Mesothelial cell of epicardium (in vitro differentiated cells): ENCODE results near the gene SV2B. TPM values are rescaled to one million over a fixed set of nuclear protein-coding genes. Genes with fewer than 3 reads are reported as not detected.

ENCODE experiments used
- DNase-seq, 2 experiments: peaks; one replicate each; pipeline ENCODE4 v3.0.0; 2021; ENCODE audit warnings: low spot score in 2 of 2; ENCODE audit not compliant: unreplicated experiment in 2 of 2
- H3K27ac Mint-ChIP-seq: 2 replicates; pipeline ENCODE4 v1.8.0; 2021; ENCODE audit warnings: mixed read lengths
- H3K27me3 Mint-ChIP-seq: 2 replicates; pipeline ENCODE4 v1.8.0; 2021; ENCODE audit warnings: low read depth, mixed read lengths
- H3K36me3 Mint-ChIP-seq: 2 replicates; pipeline ENCODE4 v1.8.0; 2021; ENCODE audit warnings: mixed read lengths
- H3K4me1 Mint-ChIP-seq: 2 replicates; pipeline ENCODE4 v1.8.0; 2021; ENCODE audit warnings: mixed read lengths
- H3K4me3 Mint-ChIP-seq: 2 replicates; pipeline ENCODE4 v1.8.0; 2021; ENCODE audit warnings: mild to moderate bottlenecking, moderate library complexity, mixed read lengths
- H3K9me3 Mint-ChIP-seq: 2 replicates; pipeline ENCODE4 v1.8.0; 2021; ENCODE audit warnings: mixed read lengths
- total RNA-seq: library from RNA; stranded (reverse); gene quantifications from 3 replicates; pipeline ENCODE4 v1.2.1, GENCODE V29; 2021
- TF ChIP-seq, protein P1 (sequence below): fragments of 200-600 bp; sonication (generic); IDR thresholded peaks from one replicate; pipeline ENCODE4 v1.5.0; 2021; ENCODE audit warnings: antibody characterized with exemption; ENCODE audit not compliant: unreplicated experiment

The SV2B gene
- total RNA-seq, 1 donor from 2014 or later = 0.29 TPM

DNA sequence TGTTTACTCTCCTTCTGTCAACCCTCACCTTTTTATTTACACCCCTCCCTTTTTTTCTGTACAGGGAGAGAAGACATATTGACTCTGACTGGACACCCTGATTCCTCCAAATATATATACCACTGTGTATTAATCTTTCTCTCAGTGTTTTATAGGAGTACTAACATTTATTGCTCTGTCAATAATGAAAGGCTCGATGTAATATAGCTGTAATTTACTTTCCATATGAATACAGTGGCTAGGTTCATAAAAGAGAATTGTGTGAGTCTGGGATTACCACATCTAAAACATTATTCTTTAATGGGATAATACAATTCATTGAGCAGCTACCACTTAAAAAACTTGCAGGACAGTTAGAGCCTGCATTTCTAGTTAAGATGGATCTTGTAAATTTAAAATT, 194.3 kb downstream of the SV2B start:
- Mint-ChIP-seq H3K36me3 (no peaks in the 10 kb centered on the region), H3K27ac (no peak overlapping the region), H3K4me1 (no peaks in the 10 kb centered on the region), H3K4me3 (no peak overlapping the region), H3K27me3 (peaks cover 77% of the 10 kb centered on the region), H3K9me3 (no peaks in the 10 kb centered on the region)
- TF ChIP-seq, protein P1, sequence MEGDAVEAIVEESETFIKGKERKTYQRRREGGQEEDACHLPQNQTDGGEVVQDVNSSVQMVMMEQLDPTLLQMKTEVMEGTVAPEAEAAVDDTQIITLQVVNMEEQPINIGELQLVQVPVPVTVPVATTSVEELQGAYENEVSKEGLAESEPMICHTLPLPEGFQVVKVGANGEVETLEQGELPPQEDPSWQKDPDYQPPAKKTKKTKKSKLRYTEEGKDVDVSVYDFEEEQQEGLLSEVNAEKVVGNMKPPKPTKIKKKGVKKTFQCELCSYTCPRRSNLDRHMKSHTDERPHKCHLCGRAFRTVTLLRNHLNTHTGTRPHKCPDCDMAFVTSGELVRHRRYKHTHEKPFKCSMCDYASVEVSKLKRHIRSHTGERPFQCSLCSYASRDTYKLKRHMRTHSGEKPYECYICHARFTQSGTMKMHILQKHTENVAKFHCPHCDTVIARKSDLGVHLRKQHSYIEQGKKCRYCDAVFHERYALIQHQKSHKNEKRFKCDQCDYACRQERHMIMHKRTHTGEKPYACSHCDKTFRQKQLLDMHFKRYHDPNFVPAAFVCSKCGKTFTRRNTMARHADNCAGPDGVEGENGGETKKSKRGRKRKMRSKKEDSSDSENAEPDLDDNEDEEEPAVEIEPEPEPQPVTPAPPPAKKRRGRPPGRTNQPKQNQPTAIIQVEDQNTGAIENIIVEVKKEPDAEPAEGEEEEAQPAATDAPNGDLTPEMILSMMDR = no peak
- DNase-seq = no peak

DNA sequence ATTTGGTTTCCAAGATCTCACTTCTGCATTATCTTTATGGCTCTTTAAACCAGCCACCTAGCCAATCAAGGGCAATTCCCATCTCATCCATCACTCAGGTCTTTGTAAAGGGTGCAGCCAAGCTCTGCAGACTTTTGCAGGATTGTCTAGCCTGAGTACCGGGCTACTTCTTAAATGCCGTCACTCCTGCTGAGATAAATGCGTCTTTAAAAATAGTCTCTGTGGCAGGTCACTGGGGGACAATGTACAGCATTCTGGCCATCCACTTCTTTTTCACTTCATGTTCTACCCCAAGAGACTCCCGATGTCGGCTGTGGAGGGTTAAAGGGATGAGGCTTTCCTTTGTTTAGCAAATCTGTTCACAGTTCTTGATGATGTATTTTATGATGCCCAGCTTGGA, 194.7 kb downstream of the SV2B start:
- Mint-ChIP-seq H3K27ac (no peak overlapping the region), H3K4me1 (no peaks in the 10 kb centered on the region), H3K4me3 (no peak overlapping the region), H3K36me3 (no peaks in the 10 kb centered on the region), H3K9me3 (no peaks in the 10 kb centered on the region), H3K27me3 (peaks cover 78% of the 10 kb centered on the region)
- DNase-seq = no peak
- TF ChIP-seq, protein P1 = no peak

DNA sequence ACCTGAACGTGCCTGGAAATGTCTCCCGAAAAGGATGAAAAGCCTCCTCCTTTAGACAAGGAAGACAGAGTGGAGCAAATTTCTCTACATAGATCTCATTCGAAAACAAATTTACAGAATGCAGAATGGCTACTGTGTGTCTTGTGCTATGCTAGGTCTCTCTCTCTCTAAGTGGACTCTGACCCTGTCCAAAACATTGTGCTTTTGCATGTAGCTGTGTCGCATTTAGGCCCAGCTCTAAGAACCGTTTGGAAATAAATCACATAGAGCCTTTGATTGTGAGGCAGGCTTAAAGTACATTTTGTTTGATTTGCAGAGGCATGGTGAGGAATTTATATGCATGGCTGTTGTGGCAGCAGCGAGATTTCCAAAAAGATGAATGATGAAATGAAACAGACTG, 198.0 kb downstream of the SV2B start:
- no peak overlapping the region for H3K27ac Mint-ChIP-seq
- TF ChIP-seq, protein P1 = no peak
- peaks cover 84% of the 10 kb centered on the region for H3K27me3 Mint-ChIP-seq
- H3K4me3 Mint-ChIP-seq = no peak overlapping the region
- H3K9me3 Mint-ChIP-seq = no peaks in the 10 kb centered on the region
- no peaks in the 10 kb centered on the region for H3K36me3 Mint-ChIP-seq
- H3K4me1 Mint-ChIP-seq = no peaks in the 10 kb centered on the region
- no peak for DNase-seq

DNA sequence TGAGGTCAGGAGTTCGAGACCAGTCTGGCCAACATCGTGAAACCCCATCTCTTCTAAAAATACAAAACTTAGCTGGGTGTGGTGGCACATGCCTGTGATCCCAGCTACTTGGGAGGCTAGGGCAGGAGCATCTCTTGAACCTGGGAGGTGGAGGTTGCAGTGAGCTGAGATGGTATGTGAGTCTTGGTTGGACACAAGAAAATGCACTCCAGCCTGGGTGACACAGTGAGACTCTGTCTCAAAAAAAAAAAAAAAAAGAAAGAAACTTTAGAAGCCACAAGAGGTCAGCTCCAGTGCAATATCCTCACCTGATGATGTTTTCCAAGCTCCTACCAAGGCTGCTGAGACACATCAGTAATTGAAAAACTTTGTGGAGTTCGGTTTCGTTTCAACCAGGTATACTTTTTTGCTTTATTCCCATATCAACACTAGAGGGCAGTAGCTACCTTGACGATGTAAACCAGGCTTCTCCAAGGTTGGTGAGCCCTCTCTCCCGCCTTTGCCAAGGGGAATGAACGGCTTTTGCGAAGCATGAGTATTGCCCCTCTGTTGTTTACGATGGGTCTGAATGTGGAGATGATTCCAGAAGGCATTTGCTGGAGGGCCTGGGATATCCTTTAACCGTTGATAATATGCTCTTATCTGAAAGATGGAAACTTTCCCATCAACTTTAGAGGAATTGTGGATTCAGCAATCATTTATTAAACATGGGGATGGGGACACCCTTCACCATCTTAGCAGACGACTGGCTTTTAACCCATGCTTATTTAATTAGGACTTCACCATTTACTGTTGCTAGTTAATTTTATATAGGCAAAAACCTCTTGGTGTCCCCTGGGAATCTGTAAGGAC, 202.8 kb downstream of the SV2B start:
- Mint-ChIP-seq H3K4me3 (no peak overlapping the region), H3K4me1 (no peaks in the 10 kb centered on the region), H3K9me3 (no peaks in the 10 kb centered on the region), H3K36me3 (no peaks in the 10 kb centered on the region), H3K27me3 (peaks cover 87% of the 10 kb centered on the region), H3K27ac (no peak overlapping the region)
- TF ChIP-seq, protein P1 = peak; percentile 67
- DNase-seq = no peak

DNA sequence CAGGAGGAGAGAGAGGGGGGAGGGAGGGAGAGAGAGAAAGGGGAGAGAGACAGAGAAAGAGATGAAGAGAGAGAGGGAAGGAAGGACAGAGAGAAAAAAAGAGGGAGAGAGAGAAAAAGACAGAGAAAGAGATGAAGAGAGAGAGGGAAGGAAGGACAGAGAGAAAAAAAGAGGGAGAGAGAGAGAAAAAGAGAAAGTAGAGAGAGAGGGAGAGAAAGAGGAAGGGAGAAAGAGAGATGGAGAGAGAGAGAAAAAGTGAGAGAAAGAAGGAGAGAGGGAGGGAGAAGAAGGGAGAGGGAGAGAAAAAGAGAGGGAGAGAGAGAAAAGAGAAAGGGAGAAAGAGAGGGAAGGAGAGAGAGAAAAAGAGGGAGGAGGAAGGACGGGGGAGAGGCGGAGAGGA, 204.2 kb downstream of the SV2B start:
- H3K4me3 Mint-ChIP-seq = no peak overlapping the region
- H3K9me3 Mint-ChIP-seq = no peaks in the 10 kb centered on the region
- no peaks in the 10 kb centered on the region for H3K4me1 Mint-ChIP-seq
- H3K27me3 Mint-ChIP-seq = peaks cover 91% of the 10 kb centered on the region
- TF ChIP-seq, protein P1 = no peak
- DNase-seq = no peak
- H3K27ac Mint-ChIP-seq = no peak overlapping the region
- no peaks in the 10 kb centered on the region for H3K36me3 Mint-ChIP-seq

DNA sequence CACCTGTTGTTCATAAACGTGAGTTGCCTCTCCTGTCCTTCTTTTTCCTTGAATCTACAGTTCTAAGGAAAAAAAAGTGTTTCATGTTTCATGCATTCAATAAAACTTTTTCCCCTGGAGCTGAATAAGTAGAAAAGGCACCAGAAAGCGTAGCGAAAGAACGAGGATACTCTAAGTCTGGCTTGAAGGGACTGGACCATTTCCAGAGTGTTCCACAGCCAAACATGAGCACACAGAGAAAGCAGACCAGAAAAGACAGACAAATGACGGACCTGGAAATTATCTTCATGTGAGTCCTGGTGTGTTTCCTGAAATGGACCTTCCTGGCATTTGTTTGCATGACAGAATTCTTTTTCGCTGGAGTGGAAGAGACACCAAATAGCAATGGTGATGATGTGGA, 204.7 kb downstream of the SV2B start:
- TF ChIP-seq, protein P1 = no peak
- H3K36me3 Mint-ChIP-seq = no peaks in the 10 kb centered on the region
- H3K27me3 Mint-ChIP-seq = peaks cover 92% of the 10 kb centered on the region
- no peak for DNase-seq
- H3K27ac Mint-ChIP-seq = no peak overlapping the region
- no peaks in the 10 kb centered on the region for H3K9me3 Mint-ChIP-seq
- H3K4me3 Mint-ChIP-seq = no peak overlapping the region
- no peaks in the 10 kb centered on the region for H3K4me1 Mint-ChIP-seq
